ENCODE measurements around the gene STK39.

DNA sequence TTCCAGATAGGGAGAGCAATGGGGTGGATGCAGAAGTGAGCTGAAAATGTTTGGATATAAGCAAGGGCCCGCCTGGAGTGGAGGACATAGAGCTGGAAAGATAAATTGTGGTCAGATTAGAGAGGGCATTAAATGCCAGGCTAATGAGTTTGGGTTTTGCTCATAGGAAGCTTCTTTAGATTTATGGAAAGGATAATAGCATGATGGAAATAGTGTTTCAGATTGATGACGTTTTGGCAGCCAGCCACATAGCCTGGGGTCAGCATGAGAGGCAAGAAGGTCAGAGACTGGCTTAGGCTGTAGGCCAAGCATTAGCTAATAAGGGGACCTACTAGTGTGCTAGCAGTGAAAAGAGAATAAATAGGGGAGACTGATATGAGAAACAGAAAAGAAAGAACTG lies 321.6 kb downstream of the STK39 start:
- TF ChIP-seq, protein P1, sequence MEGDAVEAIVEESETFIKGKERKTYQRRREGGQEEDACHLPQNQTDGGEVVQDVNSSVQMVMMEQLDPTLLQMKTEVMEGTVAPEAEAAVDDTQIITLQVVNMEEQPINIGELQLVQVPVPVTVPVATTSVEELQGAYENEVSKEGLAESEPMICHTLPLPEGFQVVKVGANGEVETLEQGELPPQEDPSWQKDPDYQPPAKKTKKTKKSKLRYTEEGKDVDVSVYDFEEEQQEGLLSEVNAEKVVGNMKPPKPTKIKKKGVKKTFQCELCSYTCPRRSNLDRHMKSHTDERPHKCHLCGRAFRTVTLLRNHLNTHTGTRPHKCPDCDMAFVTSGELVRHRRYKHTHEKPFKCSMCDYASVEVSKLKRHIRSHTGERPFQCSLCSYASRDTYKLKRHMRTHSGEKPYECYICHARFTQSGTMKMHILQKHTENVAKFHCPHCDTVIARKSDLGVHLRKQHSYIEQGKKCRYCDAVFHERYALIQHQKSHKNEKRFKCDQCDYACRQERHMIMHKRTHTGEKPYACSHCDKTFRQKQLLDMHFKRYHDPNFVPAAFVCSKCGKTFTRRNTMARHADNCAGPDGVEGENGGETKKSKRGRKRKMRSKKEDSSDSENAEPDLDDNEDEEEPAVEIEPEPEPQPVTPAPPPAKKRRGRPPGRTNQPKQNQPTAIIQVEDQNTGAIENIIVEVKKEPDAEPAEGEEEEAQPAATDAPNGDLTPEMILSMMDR (IDR thresholded peaks at IDR 0.05) = no peak
- TF ChIP-seq POLR2A (IDR thresholded peaks at IDR 0.05) = no peak
